NT2/D1 (cell line): ENCODE measurements around the gene KCNJ12.

Experiments used
- YY1 ChIP-seq: IDR thresholded peaks from 2 replicates; pipeline ENCODE4 v1.6.1; 2011; ENCODE audit not compliant: insufficient read length, insufficient read depth
- ZNF274 ChIP-seq: IDR thresholded peaks from 2 replicates; pipeline ENCODE4 v1.6.1; 2011; ENCODE audit warnings: mild to moderate bottlenecking, low read depth, low read length

DNA sequence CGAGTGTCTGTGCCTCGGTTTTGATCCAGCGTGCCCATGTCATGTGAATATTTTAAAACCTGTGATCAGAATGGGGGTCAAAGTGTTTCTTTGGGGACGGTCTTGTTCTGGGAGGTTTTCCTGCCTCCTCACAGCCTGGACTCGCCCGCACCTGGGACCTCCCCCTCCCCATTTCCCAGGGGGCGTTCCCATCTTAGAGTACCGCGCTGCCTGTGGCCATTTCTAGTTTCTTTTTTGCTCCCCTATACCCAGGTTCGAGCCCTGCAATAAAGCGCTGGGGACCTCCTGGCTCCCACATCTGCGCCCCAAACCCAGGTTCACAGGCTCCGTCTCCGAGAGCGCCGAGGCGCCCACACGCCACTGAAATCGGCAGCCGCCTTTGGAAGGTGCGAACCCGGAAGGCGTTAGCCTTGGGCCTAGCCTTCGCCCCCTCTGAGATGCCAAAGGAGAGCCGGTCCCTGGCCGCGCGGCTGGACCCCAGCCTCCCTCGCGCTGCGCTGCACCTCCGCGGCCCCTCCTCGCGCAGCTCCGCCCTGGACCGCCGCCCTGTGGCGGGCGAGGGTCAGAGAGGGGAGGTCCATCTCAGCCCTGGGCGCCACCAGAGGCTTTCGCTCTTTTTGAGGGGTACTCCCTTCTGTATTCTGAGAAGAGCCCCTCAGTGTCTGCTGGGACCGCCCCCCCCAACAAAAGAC, 1.7 kb downstream of the KCNJ12 start:
- TF ChIP-seq YY1 (no peak), ZNF274 (no peak)
